Measurements from ENCODE around the gene HDAC4. TPM values are rescaled to one million over a fixed set of nuclear protein-coding genes. Genes with fewer than 3 reads are reported as not detected.

Gene HDAC4
- total and polyA plus RNA-seq, 9 donors = 10.1 to 17.6 (median 13.3) TPM

GRCh38 chr2:239398521-239398921 is 2.3 kb downstream of the HDAC4 start:
- DNase-seq = no peak
- no peak overlapping the region for H3K4me3 ChIP-seq (ENCODE audit: low read length)
- no peaks in the 10 kb centered on the region for H3K36me3 ChIP-seq (ENCODE audit: control insufficient read depth, insufficient read depth, low read length)
- H3K9me3 ChIP-seq (replicated peaks; ENCODE audit: control insufficient read depth, low read depth, low read length) = no peaks in the 10 kb centered on the region
- H3K27me3 ChIP-seq (ENCODE audit: control insufficient read depth, insufficient read depth, low read length) = no peaks in the 10 kb centered on the region
- H3K4me1 ChIP-seq (ENCODE audit: control insufficient read depth, insufficient read depth, low read length) = peaks cover 49% of the 10 kb centered on the region
- 48% methylated on average over 6 of the region's 10 CpGs for WGBS (ENCODE audit: insufficient coverage)
- H3K27ac ChIP-seq (ENCODE audit: low read length) = peak overlapping the region; percentile 1

GRCh38 chr2:239397931-239398471 is 2.8 kb downstream of the HDAC4 start:
- DNase-seq = no peak
- Histone ChIP-seq H3K4me1 (ENCODE audit: control insufficient read depth, insufficient read depth, low read length) (peaks cover 54% of the 10 kb centered on the region), H3K36me3 (ENCODE audit: control insufficient read depth, insufficient read depth, low read length) (no peaks in the 10 kb centered on the region), H3K27ac (ENCODE audit: low read length) (no peak overlapping the region), H3K27me3 (ENCODE audit: control insufficient read depth, insufficient read depth, low read length) (no peaks in the 10 kb centered on the region), H3K4me3 (ENCODE audit: low read length) (no peak overlapping the region), H3K9me3 (replicated peaks; ENCODE audit: control insufficient read depth, low read depth, low read length) (no peaks in the 10 kb centered on the region)
- 76% methylated on average over 5 of the region's 16 CpGs for WGBS (ENCODE audit: insufficient coverage)

- no peak for DNase-seq
- 73% methylated on average over 10 of the region's 19 CpGs for WGBS (ENCODE audit: insufficient coverage)
- Histone ChIP-seq H3K9me3 (replicated peaks; ENCODE audit: control insufficient read depth, low read depth, low read length) (no peaks in the 10 kb centered on the region), H3K27ac (ENCODE audit: low read length) (no peak overlapping the region), H3K27me3 (ENCODE audit: control insufficient read depth, insufficient read depth, low read length) (no peaks in the 10 kb centered on the region), H3K4me1 (ENCODE audit: control insufficient read depth, insufficient read depth, low read length) (peaks cover 59% of the 10 kb centered on the region), H3K36me3 (ENCODE audit: control insufficient read depth, insufficient read depth, low read length) (no peaks in the 10 kb centered on the region), H3K4me3 (ENCODE audit: low read length) (no peak overlapping the region)
Measured at GRCh38 chr2:239396881-239397681, 3.7 kb downstream of the HDAC4 start.

GRCh38 chr2:239395524-239395923 is 5.3 kb downstream of the HDAC4 start:
- Histone ChIP-seq H3K4me1 (ENCODE audit: control insufficient read depth, insufficient read depth, low read length) (peaks cover 65% of the 10 kb centered on the region), H3K27ac (ENCODE audit: low read length) (no peak overlapping the region), H3K27me3 (ENCODE audit: control insufficient read depth, insufficient read depth, low read length) (no peaks in the 10 kb centered on the region), H3K4me3 (ENCODE audit: low read length) (no peak overlapping the region), H3K36me3 (ENCODE audit: control insufficient read depth, insufficient read depth, low read length) (peaks cover 7% of the 10 kb centered on the region), H3K9me3 (replicated peaks; ENCODE audit: control insufficient read depth, low read depth, low read length) (no peaks in the 10 kb centered on the region)
- WGBS (ENCODE audit: insufficient coverage) = no CpG with 5 or more reads among the region's 6 CpGs
- DNase-seq = no peak

GRCh38 chr2:239394978-239395377 is 5.8 kb downstream of the HDAC4 start:
- no peak overlapping the region for H3K4me3 ChIP-seq (ENCODE audit: low read length)
- H3K9me3 ChIP-seq (replicated peaks; ENCODE audit: control insufficient read depth, low read depth, low read length) = no peaks in the 10 kb centered on the region
- no peak overlapping the region for H3K27ac ChIP-seq (ENCODE audit: low read length)
- H3K27me3 ChIP-seq (ENCODE audit: control insufficient read depth, insufficient read depth, low read length) = no peaks in the 10 kb centered on the region
- peaks cover 65% of the 10 kb centered on the region for H3K4me1 ChIP-seq (ENCODE audit: control insufficient read depth, insufficient read depth, low read length)
- WGBS (ENCODE audit: insufficient coverage) = 60% methylated on average over 1 of the region's 1 CpG
- peaks cover 7% of the 10 kb centered on the region for H3K36me3 ChIP-seq (ENCODE audit: control insufficient read depth, insufficient read depth, low read length)
- DNase-seq = no peak

GRCh38 chr2:239394346-239394945 is 6.4 kb downstream of the HDAC4 start:
- H3K4me1 ChIP-seq (ENCODE audit: control insufficient read depth, insufficient read depth, low read length) = peaks cover 64% of the 10 kb centered on the region
- H3K27me3 ChIP-seq (ENCODE audit: control insufficient read depth, insufficient read depth, low read length) = no peaks in the 10 kb centered on the region
- 71% methylated on average over 7 of the region's 11 CpGs for WGBS (ENCODE audit: insufficient coverage)
- H3K4me3 ChIP-seq (ENCODE audit: low read length) = no peak overlapping the region
- DNase-seq = peak; percentile 73
- H3K36me3 ChIP-seq (ENCODE audit: control insufficient read depth, insufficient read depth, low read length) = peaks cover 12% of the 10 kb centered on the region
- H3K9me3 ChIP-seq (replicated peaks; ENCODE audit: control insufficient read depth, low read depth, low read length) = no peaks in the 10 kb centered on the region
- peak overlapping the region; percentile 49 for H3K27ac ChIP-seq (ENCODE audit: low read length)

- DNase-seq = peak; percentile 45
- 23% methylated on average over 2 of the region's 3 CpGs for WGBS (ENCODE audit: insufficient coverage)
- Histone ChIP-seq H3K9me3 (replicated peaks; ENCODE audit: control insufficient read depth, low read depth, low read length) (no peaks in the 10 kb centered on the region), H3K27me3 (ENCODE audit: control insufficient read depth, insufficient read depth, low read length) (no peaks in the 10 kb centered on the region), H3K4me1 (ENCODE audit: control insufficient read depth, insufficient read depth, low read length) (peaks cover 60% of the 10 kb centered on the region), H3K27ac (ENCODE audit: low read length) (peak overlapping the region; percentile 25), H3K4me3 (ENCODE audit: low read length) (no peak overlapping the region), H3K36me3 (ENCODE audit: control insufficient read depth, insufficient read depth, low read length) (peaks cover 12% of the 10 kb centered on the region)
Measured at GRCh38 chr2:239393941-239394340, 6.9 kb downstream of the HDAC4 start.

GRCh38 chr2:239393388-239393940 is 7.4 kb downstream of the HDAC4 start:
- Histone ChIP-seq H3K36me3 (ENCODE audit: control insufficient read depth, insufficient read depth, low read length) (peaks cover 16% of the 10 kb centered on the region), H3K9me3 (replicated peaks; ENCODE audit: control insufficient read depth, low read depth, low read length) (no peaks in the 10 kb centered on the region), H3K4me3 (ENCODE audit: low read length) (no peak overlapping the region), H3K4me1 (ENCODE audit: control insufficient read depth, insufficient read depth, low read length) (peaks cover 57% of the 10 kb centered on the region), H3K27ac (ENCODE audit: low read length) (no peak overlapping the region), H3K27me3 (ENCODE audit: control insufficient read depth, insufficient read depth, low read length) (no peaks in the 10 kb centered on the region)
- WGBS (ENCODE audit: insufficient coverage) = 30% methylated on average over 6 of the region's 7 CpGs
- DNase-seq = peak; percentile 43

GRCh38 chr2:239392688-239393387 is 8.0 kb downstream of the HDAC4 start:
- Histone ChIP-seq H3K36me3 (ENCODE audit: control insufficient read depth, insufficient read depth, low read length) (peaks cover 22% of the 10 kb centered on the region), H3K27me3 (ENCODE audit: control insufficient read depth, insufficient read depth, low read length) (no peaks in the 10 kb centered on the region), H3K9me3 (replicated peaks; ENCODE audit: control insufficient read depth, low read depth, low read length) (no peaks in the 10 kb centered on the region), H3K4me3 (ENCODE audit: low read length) (no peak overlapping the region), H3K4me1 (ENCODE audit: control insufficient read depth, insufficient read depth, low read length) (peaks cover 52% of the 10 kb centered on the region), H3K27ac (ENCODE audit: low read length) (no peak overlapping the region)
- DNase-seq = no peak
- WGBS (ENCODE audit: insufficient coverage) = 94% methylated on average over 12 of the region's 14 CpGs

GRCh38 chr2:239392072-239392357 is 8.8 kb downstream of the HDAC4 start:
- no peak overlapping the region for H3K27ac ChIP-seq (ENCODE audit: low read length)
- DNase-seq = no peak
- WGBS (ENCODE audit: insufficient coverage) = 89% methylated on average over 12 of the region's 12 CpGs
- peaks cover 29% of the 10 kb centered on the region for H3K36me3 ChIP-seq (ENCODE audit: control insufficient read depth, insufficient read depth, low read length)
- no peaks in the 10 kb centered on the region for H3K27me3 ChIP-seq (ENCODE audit: control insufficient read depth, insufficient read depth, low read length)
- H3K4me3 ChIP-seq (ENCODE audit: low read length) = no peak overlapping the region
- no peaks in the 10 kb centered on the region for H3K9me3 ChIP-seq (replicated peaks; ENCODE audit: control insufficient read depth, low read depth, low read length)
- H3K4me1 ChIP-seq (ENCODE audit: control insufficient read depth, insufficient read depth, low read length) = peaks cover 44% of the 10 kb centered on the region

Data from muscle of leg (tissue), 11 donors.